Astrocyte (in vitro differentiated cells and primary cell): Measurements from ENCODE around the gene PSME3IP1.

Source experiments
- CTCF ChIP-seq: IDR thresholded peaks from 2 replicates; pipeline ENCODE4 v1.5.1; 2011; ENCODE audit warnings: low read depth, mild to moderate bottlenecking, inconsistent platforms, low read length, moderate library complexity; ENCODE audit not compliant: insufficient read depth
- EZH2 ChIP-seq: IDR thresholded peaks from 2 replicates; pipeline ENCODE4 v1.6.1; 2012; ENCODE audit warnings: mild to moderate bottlenecking, low read length, inconsistent platforms; ENCODE audit not compliant: insufficient read depth

- TF ChIP-seq CTCF (no peak), EZH2 (no peak)
Observed at GRCh38 chr16:57178196-57178595, 7.6 kb downstream of the PSME3IP1 start.
